Kidney epithelial cell (primary cell): ENCODE data around the gene SDCCAG8. TPM values are rescaled to one million over a fixed set of nuclear protein-coding genes. Genes with fewer than 3 reads are reported as not detected.

Source experiments
- DNase-seq: peaks from one replicate; pipeline ENCODE4 v3.0.0-alpha.2; 2010; ENCODE audit warnings: low read depth
- H3K27me3 ChIP-seq: 2 replicates; pipeline ENCODE4 v1.6.0; 2011; ENCODE audit warnings: low read length; ENCODE audit not compliant: control insufficient read depth, insufficient read depth
- H3K36me3 ChIP-seq: 2 replicates; pipeline ENCODE4 v1.5.1; 2011; ENCODE audit warnings: low read length; ENCODE audit not compliant: control insufficient read depth, insufficient read depth
- H3K4me3 ChIP-seq: 2 replicates; pipeline ENCODE4 v1.5.1; 2011; ENCODE audit warnings: low read depth, mild to moderate bottlenecking, control low read depth, low read length
- total RNA-seq: library from RNA; depleted of rRNA; stranded (reverse); fragments of >200 nt; gene quantifications from 2 replicates; pipeline ENCODE4 v1.2.3, GENCODE V29; 2015
- TF ChIP-seq, protein P1 (sequence below): IDR thresholded peaks from 2 replicates; pipeline ENCODE4 v1.5.1; 2011; ENCODE audit warnings: mild to moderate bottlenecking, moderate library complexity, low read length, control low read depth, inconsistent platforms; ENCODE audit not compliant: insufficient read depth, poor library complexity, severe bottlenecking

The SDCCAG8 gene
- total RNA-seq, 1 donor from 2014 or later, result 46.9 TPM

DNA sequence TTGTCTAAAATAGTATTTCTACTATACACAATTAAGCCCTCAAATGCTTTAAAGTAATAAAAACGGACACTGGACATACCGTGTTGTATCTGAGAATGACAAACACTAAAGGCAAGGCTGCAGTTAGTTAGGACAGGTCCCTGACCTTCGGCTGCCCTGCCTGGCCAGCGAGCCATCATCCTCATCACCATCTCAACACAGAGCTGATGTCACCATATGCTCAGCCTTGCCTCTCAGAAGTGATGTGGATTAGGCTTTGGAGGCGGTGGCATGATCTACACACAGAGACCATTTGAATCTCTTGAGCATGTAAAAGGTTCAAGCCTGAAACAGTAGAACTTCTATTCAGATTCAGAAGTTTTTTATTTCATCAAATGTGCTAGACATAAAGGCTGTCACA, 244.7 kb downstream of the SDCCAG8 start:
- TF ChIP-seq, protein P1, sequence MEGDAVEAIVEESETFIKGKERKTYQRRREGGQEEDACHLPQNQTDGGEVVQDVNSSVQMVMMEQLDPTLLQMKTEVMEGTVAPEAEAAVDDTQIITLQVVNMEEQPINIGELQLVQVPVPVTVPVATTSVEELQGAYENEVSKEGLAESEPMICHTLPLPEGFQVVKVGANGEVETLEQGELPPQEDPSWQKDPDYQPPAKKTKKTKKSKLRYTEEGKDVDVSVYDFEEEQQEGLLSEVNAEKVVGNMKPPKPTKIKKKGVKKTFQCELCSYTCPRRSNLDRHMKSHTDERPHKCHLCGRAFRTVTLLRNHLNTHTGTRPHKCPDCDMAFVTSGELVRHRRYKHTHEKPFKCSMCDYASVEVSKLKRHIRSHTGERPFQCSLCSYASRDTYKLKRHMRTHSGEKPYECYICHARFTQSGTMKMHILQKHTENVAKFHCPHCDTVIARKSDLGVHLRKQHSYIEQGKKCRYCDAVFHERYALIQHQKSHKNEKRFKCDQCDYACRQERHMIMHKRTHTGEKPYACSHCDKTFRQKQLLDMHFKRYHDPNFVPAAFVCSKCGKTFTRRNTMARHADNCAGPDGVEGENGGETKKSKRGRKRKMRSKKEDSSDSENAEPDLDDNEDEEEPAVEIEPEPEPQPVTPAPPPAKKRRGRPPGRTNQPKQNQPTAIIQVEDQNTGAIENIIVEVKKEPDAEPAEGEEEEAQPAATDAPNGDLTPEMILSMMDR, result no peak
- H3K36me3 ChIP-seq, result peaks cover 1% of the 10 kb centered on the region
- no peak for DNase-seq
- H3K27me3 ChIP-seq, result no peaks in the 10 kb centered on the region
- H3K4me3 ChIP-seq, result no peak overlapping the region

DNA sequence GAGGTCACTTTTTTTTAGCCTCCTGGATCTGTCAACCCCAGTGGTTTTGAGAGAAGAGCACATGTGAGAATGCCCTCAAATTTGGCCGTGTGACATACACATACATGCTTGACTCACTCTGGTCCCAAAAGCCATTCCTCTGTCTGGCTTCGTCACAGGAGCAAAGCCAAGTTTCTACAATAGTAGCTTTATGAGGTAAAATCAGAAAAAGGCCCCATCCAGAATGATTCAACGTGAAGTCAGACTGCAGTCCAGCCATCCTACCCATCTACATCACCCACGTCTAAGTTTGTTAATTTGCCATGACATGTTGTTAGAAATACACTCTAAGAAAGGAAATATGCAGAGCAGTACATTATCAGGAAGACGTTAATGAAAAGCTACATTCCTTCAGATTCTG, 245.2 kb downstream of the SDCCAG8 start:
- Histone ChIP-seq H3K27me3 (no peaks in the 10 kb centered on the region), H3K36me3 (peaks cover 1% of the 10 kb centered on the region), H3K4me3 (no peak overlapping the region)
- TF ChIP-seq, protein P1, result no peak
- no peak for DNase-seq

DNA sequence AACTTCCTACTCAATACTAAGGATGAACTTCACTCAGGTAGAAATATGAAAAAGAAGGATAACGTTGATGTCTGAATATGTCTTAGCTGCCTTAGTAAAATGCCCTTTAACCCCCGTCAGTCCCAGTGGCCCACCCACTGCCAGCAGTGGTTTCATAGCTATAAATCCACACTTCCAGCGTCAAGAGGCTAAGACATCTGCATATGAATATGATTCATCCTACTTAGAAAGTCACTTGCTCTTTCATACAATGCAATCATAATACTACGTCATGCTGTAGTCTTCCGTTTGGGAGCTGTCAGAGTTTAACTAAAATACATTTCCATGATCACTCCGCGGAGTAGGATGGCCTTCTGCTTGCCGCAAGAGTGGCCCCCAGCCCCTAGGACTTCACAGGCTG, 247.3 kb downstream of the SDCCAG8 start:
- no peak for DNase-seq
- H3K4me3 ChIP-seq, result no peak overlapping the region
- no peaks in the 10 kb centered on the region for H3K27me3 ChIP-seq
- TF ChIP-seq, protein P1, result no peak
- H3K36me3 ChIP-seq, result no peaks in the 10 kb centered on the region

DNA sequence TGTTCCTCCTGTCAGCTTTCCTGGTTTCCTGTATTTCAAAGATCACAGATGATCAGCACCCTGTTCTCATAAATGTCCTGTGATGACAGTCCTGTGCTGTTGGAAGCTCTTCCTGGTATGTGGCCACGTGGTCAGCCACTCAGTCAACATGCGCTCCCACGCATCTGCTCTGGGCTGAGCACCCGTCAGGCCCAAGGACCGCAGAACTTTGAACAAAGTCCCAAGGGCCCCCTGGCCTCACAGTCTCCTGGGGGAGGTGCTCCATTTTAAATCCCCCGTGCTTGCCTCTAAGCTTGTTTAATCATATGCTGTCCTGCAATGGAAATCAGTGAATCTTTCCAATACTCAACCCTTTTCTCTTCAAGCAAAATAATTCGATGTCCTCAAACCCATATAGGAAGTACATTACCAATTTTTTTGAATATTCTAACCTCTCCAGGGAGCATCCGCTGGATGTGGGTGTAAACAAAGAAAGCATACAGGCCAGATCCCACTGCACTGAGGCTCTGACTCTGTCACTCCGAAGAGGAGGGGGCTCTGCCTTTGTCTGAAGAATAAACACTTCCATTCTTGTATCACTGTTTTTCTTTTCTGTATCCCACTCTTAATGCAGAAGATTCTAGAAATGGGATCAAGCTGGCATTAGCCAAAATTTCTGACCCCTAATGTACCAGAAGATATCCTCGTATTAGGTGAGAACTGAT, 250.3 kb downstream of the SDCCAG8 start:
- TF ChIP-seq, protein P1, result no peak
- Histone ChIP-seq H3K4me3 (no peak overlapping the region), H3K27me3 (no peaks in the 10 kb centered on the region), H3K36me3 (no peaks in the 10 kb centered on the region)
- DNase-seq, result no peak

DNA sequence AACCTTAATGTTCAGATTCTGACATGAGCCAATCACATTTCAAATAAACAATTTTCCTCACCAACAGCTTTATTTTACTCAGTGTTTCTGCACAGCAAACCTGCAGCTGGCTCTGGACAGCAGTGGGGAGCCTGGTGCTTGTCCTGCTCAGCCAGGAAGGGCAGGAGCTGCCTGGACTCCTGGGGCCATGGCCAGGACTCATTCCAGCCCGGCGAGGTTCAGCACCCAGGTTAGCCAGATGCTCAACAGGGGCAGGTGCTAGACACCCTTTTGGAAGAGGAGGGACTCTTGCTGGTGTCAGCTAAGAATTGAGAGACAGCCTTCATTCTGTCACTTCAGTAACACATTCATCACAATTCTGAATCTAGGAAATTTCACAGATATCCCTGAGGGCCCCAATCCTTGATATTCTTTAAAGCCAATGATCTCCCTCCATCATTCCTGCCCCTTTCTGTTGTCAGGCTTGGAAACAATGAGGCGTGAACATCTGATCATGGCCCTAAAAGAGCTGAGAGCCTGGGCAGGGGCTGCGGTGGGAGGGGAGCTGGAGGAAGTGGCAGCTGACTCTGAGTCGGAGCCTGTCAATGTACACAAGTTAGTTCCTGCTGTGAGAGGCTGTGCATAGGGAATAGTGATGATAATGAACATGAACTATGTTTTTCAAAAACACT, 251.3 kb downstream of the SDCCAG8 start:
- Histone ChIP-seq H3K27me3 (no peaks in the 10 kb centered on the region), H3K4me3 (no peak overlapping the region), H3K36me3 (no peaks in the 10 kb centered on the region)
- DNase-seq, result no peak
- TF ChIP-seq, protein P1, result no peak

DNA sequence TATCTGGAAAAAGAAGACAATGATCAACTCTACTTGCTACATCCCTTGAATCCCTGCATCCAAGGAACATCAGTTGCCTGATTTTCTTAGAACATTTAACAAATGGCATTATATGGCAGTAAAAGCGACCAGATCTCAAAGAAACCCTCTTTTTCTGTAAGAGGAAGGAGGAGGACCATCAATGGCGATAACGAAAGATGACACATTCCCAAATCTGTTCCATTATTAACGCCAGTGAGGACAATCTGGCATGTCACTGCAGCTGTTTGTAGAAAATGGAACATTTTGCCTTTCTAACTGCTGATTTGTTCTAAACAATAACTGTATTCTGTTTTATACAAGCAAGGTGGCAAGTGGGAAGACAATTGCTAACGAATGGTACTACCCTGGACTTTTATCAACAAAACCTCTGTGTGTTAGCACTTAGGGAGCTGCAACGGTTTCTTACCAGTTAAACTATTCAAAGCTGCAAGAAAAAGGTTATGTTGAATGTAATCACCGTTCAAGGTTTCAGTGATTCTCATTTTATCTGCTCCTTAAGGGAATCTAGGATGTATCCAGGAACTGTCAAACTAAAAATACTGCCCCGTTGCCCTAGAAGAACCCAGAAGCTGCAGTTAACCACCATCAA, 251.9 kb downstream of the SDCCAG8 start:
- DNase-seq, result no peak
- no peak overlapping the region for H3K4me3 ChIP-seq
- no peaks in the 10 kb centered on the region for H3K27me3 ChIP-seq
- no peaks in the 10 kb centered on the region for H3K36me3 ChIP-seq
- TF ChIP-seq, protein P1, result no peak
